ENCODE data around the gene KYAT1.
"Not testable (repeated sequence)": the region's sequence is repeated elsewhere in the genome, so short reads cannot be mapped to it uniquely, and the experiment has no call there.

Gene KYAT1

DNA sequence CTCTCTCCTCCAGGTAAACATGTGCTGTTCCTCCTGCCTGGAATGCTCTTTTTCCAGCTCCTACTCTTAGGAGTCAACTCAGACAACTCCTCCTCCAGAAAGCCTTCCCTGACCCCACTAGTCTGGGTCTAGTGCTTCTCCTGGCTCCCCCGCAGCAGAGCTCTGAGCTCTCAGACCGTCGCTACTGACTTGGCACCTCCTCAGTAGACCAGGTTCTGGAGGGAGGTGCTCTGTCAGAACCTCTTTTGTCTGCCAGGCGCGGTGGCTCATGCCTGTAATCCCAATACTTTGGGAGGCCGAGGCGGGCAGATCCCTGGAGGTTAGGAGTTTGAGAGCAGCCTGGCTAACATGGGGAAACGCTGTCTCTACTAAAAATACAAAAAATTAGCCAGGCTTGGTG, 3.6 kb upstream of the KYAT1 start:
- no peak for DNase-seq (ENCODE audit: low spot score)

DNA sequence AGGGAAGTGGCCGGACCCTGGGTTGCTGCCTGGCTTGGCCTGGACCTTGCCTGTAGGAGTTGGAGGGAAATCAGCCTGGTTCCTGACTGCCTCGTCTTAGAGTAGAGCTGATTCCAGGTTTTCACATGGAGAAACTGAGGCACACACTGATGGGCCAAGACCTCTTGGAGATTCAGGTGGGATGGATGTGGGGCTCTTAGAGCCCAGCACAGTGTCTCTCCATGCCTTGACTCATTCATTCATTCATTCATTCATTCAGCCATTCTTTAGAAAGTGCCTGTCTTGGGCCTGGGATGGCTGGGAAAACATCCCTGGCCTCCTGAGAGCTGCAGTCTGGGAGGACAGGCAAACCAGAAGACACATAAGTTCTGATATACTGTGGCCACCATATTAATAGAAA, 2.4 kb upstream of the KYAT1 start:
- no peak for DNase-seq (ENCODE audit: low spot score)

DNA sequence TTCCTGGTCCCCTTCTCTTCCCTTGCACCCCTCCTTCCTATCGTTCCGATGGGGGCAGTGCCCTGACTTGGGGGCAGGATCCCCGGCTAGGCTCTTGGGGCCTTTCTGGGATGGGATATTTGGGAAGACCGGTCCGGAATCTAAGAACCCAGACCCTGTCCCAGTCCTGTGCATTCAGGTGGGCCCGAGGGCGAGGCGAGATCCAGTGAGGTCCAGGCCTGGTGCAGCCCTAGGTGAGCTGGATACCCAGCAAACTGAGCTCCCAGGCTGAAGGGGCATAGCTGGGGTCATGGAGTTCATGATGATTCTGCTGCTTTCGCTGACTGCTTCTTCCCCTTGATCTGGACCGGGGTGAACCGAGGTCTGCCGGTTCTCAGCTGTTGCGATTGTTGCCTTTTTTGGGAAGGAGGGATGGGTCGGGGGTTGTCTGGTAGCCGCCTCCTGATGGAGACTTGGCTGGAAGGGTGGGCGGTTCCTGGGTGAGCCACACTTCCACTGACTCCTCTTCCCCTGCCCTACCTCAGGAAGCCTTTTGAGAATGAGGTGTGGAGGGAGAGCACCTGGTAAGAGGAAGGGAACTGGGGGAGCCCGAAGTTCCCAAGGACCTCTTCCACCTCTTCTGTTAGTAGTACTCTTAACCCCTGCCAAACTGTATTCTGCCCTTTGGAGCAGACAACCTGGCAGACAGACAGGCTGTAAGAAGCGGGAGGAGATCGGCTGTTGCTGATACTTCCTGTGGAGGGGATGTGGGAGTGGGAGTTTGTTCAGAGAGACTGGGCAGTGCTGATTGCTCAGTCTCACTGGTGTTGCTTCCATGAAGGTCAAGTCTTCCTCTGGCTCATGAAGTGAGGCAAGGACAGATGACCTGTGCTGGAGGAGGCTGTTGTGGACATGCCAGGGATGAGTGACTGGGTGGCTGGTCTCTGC, 1.2 kb upstream of the KYAT1 start:
- peak; percentile 58 for DNase-seq (ENCODE audit: low spot score)

DNA sequence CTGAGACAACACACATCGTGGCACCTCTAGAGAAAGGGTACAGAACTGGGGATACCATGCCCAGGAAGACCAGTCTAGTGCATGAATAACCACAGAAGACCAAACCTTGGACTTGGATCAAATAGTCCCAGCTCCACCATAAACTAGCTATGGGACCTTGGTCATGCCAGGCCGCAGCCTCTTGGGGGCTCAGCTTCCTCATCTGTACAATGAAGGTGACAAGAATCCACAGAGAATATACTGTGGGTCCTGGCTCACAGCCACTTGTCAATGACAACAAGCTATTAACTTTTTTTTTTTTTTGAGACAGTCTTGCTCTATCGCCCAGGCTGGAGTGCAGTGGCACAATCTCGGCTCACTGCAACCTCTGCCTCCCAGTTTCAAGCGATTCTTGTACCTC, 3.9 kb downstream of the KYAT1 start:
- no peak for DNase-seq (ENCODE audit: low spot score)

DNA sequence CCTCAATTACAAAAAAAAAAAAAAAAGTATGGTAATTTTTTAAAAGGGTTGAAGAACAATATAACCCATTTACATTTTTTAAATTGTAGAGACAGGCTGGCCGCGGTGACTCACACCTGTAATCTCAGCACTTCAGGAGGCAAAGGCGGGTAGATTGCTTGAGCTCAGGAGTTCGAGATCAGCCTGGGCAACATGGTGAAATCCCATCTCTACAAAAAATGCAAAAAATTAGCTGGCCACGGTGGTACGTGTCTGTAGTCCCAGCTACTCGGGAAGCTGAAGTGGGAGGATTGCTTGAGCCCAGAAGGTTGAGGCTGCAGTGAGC, 10.8 kb downstream of the KYAT1 start:
- not testable (repeated sequence) for DNase-seq (ENCODE audit: low spot score)

DNA sequence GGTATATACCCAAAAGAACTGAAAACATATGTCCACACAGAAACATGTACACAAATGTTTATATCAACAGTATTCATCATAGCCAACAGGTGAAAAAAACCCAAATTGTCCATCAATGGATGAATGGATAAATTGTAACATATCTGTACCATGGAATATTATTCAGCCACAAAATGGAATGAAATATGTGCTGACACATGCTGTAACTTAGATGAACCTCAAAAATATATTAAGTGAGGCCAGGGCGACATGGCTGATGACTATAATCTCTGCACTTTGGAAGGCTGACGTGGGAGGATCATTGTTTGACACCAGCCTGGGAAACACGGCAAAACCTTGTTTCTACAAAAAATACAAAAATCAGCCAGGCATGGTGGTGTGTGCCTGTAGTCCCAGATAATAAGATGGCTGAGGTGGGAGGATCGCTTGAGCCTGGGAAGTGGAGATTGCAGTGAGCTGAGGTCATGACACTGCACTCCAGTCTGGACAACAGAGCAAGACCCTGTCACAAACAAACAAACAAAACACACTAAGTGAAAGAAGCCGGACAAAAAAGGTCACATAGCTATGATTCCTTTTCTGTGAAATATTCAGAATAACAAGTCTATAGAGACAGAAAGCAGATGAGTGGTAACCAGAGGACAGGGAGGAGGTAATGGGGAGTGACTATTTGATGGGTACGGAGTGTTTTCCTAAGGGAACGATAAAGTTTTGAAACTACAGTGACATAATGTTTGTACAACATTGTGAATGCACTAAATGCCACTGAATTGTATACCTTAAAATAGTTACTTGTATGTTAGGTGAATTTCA, 11.4 kb downstream of the KYAT1 start:
- no peak for DNase-seq (ENCODE audit: low spot score)

DNA sequence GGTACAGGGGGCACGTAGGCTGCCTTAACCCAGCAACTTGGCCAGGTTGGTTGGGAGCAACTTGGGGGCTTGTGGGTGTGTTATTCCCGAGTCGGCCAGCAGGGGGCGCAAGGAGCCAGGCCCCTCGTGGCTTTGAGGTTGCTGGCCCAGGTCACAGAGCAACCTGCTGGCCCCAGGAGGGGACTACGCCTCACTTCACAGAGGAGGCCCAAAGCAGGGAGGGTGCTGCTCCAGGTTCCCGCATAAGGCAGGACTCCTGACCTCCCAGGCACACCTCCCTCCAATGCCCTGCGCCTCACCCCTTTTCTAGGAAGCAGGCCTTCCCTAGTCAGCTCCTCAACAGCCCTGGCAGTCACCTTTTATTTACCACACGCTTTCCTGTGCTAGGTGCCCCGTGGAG, 18.1 kb downstream of the KYAT1 start:
- peak; percentile 91 for DNase-seq (ENCODE audit: low spot score)

DNA sequence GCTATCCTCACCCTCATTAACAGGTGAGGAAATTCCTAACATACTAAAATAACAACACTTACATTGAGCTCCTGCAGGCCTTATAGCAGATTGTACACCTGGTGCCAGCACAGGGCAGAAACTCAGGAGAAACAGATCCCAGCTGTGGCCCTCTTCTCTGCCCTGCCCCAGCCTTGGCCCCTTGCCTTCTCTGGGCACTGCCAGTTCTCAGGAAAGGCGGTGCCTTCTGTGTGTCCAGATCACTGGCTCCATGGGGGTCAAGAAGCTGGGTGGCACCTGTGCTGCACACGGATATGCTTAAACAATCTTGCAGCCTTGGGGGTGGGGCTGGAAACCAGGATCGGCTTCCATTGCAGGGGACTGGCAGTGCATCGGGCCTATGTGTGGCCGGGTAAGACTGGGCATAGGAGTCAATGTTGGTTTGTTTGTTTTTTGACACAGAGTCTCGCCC, 19.3 kb downstream of the KYAT1 start:
- no peak for DNase-seq (ENCODE audit: low spot score)

DNA sequence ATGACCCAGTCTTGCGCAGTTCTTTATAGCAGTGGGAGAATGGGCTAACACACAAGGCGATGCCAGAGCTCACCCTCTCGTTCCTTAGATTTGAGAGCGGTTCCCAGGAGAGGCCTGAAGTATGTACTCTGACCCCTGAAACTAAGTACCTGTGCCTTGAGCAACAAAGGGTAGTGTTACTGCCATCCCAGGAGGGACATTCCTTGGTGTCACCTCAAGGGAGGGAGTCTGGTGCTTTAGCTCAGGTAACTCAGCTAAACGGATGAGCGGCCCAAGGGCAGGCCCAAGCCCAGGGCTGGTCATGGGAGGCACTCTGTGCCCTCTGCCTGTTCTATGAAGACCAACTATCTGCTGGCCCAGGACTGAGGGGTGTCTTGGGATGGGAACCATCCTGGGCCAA, 20.2 kb downstream of the KYAT1 start:
- DNase-seq (ENCODE audit: low spot score) = no peak

DNA sequence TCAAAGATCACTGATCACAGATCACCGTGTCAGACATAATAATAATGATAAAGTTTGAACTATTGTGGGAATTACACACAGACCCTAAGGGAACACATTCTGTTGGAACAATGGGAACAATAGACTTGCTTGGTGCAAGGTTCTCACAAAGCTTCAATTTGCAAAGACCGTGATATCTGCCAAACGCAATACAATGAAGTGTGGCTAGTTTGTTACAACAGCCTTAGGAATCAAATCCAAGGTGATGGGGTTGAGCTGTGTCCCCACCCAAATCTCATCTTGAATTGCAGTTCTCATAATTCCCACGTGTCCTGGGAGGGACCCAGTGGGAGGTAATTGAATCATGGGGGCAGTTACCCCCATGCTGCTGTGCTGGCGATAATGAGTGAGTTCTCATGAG, 20.8 kb downstream of the KYAT1 start:
- no peak for DNase-seq (ENCODE audit: low spot score)

DNA sequence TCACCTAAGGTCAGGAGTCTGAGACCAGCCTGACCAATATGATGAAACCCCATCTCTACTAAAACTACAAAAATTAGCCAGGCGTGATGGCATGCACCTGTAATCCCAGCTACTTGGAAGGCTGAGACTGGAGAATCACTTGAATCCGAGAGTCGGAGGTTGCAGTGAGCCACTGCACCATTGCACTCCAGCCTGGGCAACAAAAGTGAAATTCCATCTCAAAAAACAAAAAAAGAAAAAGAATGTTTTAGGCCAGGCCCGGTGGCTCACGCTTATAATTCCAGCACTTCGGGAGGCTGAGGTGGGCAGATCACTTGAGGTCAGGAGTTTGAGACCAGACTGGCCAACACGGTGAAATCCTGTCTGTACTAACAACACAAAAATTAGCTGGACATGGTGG, 23.3 kb downstream of the KYAT1 start:
- DNase-seq (ENCODE audit: low spot score) = not testable (repeated sequence)

DNA sequence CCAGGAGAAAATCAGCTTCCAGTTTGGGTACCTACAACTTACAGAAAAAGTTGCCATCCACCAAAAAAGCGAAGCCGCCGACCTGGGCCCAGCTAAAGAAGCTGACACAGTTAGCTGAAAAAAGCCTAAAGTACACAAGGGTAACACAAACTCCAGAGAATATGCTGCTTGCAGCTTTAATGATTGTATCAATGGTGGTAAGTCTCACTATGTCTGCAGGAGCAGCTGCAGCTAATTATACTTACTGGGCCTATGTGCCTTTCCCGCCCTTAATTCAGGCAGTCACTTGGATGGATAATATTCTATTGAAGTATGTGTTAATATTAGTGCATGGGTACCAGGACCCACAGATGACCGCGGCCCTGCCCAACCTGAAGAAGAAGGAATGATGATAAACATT, 27.3 kb downstream of the KYAT1 start:
- DNase-seq (ENCODE audit: low spot score) = not testable (repeated sequence)

DNA sequence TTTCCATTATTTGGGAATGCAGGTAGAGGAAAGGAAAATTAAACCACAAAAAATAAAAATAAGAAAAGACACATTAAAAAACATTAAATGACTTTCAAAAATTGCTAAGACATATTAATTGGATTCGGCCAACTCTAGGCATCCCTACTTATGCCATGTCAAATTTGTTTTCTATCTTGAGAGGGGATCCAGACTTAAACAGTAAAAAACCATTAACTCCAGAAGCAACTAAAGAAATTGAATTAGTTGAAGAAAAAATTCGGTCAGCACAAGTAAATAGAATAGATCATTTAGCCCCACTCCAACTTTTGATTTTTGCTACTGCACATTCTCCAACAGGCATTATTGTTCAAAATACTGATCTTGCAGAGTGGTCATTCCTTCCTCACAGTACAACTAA, 29.1 kb downstream of the KYAT1 start:
- not testable (repeated sequence) for DNase-seq (ENCODE audit: low spot score)

DNA sequence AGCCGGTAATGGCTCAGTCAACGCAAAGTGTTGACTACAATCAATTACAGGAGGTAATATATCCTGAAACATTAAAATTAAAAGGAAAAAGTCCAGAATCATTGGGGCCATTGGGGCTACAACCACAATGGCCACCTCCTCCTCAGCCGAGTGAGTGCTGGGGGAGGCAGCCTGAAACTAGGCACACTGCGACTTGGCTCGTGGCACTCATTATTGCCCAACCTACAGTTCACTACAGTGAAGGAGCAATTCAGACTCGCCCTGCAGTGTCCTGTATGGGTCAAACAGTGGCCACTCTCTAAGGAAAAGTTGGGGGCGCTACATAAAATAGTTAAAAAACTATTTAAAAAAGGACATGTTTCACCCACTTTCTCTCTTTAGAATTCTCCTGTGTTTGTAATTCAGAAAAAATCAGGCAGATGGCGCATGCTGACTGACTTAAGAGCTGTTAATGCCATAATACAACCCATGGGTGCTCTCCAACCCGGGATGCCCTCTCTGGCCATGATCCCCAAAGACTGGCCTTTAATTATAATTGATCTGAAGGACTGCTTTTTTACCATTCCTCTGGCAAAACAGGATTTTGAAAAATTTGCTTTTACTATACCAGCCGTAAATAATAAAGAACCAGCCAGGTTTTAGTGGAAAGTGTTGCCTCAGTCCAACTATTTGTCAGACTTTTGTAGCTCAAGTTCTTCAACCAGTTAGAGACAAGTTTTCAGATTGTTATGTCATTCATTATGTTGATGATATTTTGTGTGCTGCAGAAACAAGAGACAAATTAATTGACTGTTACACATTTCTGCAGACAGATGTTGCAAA, 29.8 kb downstream of the KYAT1 start:
- not testable (repeated sequence) for DNase-seq (ENCODE audit: low spot score)

DNA sequence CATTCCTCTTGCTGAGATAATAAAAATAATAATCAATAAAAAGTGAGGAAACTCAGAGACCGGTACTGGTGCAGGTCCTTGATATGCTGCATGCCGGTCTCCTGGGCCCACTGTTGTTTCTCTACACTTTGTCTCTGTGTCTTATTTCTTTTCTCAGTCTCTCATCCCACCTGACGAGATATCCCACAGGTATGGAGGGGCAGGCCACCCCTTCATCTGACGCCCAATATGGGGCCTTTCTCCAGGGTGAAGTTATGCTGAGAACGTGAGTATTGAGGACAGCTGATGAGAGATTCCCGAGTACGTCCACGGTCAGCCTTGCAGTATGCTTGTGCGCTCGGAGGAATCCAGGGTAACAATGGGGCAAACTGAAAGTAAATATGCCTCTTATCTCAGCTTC, 30.7 kb downstream of the KYAT1 start:
- not testable (repeated sequence) for DNase-seq (ENCODE audit: low spot score)

DNA sequence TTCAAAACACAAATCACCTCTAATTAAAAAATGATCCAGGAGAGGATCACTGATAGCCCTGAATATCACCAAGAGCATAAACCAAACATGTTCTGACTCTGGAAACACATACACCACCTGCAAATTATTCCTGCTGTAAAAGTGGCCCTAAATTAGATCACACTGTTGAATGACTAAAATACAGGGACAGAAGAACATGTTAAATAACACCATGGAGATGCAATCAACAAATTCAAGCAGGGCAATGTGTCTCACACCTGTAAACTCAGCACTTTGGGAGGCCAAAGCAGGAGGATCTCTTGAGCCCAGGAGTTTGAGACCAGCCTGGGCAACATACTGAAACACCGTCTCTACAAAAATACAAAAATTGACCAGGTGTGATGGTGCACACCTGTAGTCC, 33.9 kb downstream of the KYAT1 start:
- DNase-seq (ENCODE audit: low spot score) = no peak

DNA sequence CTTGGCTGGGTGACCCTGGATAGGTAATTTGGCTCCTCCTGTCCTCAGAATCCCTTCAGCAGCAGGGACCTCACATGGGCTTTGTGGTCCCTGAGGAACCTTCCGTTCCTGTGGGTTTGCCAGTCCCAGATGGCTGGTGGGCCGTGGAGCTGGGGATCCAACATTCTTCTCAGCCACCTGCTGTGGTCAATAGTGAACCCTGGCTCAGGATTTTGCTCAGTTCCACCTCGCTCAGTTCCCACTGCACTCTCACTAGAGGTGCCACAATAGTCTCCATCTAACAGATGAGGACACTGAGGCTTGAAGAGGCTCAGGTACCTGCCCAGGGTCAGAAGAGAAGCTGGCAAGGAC, 35.1 kb downstream of the KYAT1 start:
- no peak for DNase-seq (ENCODE audit: low spot score)

DNA sequence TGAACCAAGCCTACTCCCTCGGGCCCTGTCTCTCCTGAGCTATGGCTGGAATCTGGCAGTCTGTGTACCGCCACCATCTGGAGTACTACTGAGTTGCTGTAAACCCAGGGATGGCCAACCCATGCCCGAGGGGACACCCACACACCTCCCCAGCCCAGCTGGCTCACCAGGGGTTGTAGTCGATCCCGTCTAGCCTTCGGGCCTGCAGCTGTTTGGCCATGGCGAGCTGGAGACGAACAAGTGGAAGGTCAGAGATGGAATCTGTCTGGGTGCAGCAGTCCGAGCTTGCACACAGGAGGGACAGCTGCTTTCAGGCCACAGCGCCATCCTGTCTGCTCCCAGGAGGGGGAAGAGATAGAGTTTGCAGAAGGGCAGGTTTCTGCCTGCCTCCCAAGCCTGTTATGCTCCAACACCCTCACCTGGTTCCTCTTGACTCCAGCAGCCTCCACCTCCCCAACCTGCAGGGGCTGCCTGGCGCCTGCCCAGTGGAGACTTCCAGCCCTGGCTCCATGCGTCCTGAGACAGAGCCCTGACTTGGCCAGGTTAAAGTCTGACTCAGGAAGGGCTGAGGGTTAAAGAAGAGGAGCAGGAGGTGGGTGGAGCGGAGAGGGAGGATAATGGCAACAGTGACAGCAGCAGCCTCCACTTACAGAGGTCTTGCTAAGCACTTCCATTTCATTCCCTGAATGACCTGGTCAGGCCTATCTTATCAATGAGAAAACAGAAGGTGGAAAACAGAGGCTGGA, 36.4 kb downstream of the KYAT1 start:
- DNase-seq (ENCODE audit: low spot score) = peak; percentile 68

DNA sequence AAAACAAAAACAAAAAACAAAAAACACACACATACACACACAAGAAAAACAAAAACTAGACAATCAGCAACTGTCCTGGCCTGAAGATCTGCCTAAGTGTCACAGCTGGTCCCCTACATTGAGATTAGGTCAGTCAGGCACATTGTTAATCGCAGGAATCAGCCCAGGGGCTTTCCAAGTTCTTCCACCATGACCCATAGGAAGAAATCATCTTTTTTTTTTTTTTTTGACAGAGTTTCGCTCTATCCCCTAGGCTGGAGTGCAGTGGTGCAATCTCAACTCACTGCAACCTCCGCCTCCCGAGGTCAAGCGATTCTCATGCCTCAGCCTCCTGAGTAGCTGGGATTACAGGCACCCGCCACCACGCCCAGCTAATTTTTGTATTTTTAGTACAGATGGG, 38.6 kb downstream of the KYAT1 start:
- DNase-seq (ENCODE audit: low spot score) = not testable (repeated sequence)

DNA sequence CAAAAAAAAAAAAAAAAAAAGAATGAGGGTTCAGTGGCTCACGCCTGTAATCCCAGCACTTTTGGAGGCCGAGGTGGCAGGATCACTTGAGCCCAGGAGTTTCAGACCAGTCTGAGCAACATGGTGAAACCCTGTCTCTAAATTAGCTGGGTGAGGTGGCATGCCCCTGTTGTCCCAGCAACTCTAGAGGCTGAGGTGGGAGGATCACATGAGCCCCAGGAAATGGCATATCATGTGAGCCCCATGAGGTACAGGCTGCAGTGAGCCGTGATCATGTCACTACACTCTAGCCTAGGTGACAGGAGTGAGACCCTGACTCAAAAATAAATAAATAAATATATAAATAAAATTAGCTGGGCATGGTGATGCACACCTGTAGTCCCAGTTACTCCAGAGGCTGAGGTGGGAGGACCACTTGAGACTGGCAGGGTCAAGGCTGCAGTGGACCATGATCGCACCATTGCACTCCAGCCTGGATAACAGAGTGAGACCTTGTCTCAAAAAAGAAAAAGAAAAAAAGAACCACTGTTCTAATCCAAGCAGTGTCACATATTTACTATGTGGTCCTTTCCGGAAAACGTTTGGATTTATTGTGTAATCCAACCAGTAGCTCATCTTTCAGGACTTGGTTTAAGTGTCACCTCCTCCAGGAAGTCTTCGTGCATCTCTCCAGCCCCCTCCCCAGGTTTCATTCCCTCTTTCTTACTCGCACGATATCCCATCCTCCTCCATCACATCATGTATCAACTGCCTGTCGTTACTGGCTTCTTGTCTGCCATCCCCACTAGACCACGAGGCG, 39.9 kb downstream of the KYAT1 start:
- DNase-seq (ENCODE audit: low spot score) = no peak

DNA sequence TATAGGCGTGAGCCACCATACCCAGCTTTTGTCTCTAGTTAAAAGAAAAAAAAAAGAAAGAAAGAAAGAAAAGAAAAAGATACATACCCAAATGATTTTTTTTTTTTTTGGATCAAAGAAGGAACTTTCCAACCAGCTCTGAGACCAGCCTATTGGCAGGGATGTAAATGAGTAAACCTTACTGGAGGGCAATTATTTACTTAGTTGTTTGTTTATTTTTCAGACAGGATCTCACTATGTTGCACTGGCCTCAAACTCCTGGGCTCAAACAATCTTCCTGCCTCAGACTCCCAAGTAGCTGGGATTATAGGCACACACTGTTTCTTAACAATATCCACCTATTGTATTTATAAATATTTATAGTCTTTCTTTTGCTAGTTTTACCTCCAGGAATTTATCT, 41.2 kb downstream of the KYAT1 start:
- DNase-seq (ENCODE audit: low spot score) = no peak

All from ecto neural progenitor cell (in vitro differentiated cells).